HG03196 (cell line): ENCODE results near the gene TRNAU1AP.

Experiments used
- ATAC-seq: cut with Tn5 transposase; IDR thresholded peaks from one replicate; pipeline ENCODE4 v1.9.1; 2021; ENCODE audit not compliant: unreplicated experiment

Gene TRNAU1AP

GRCh38 chr1:28604411-28604810, 51.5 kb downstream of the TRNAU1AP start:
- ATAC-seq = no peak

GRCh38 chr1:28604962-28605361, 52.1 kb downstream of the TRNAU1AP start:
- no peak for ATAC-seq

GRCh38 chr1:28606771-28607170, 53.9 kb downstream of the TRNAU1AP start:
- no peak for ATAC-seq

GRCh38 chr1:28613175-28613574, 60.3 kb downstream of the TRNAU1AP start:
- no peak for ATAC-seq
